NCI-H748 (cell line): ENCODE data around the gene ERRFI1.

ENCODE experiments used
- DNase-seq: peaks from one replicate; lab custom pipeline; 2025; ENCODE audit not compliant: unreplicated experiment; lab: John Stamatoyannopoulos, UW

The ERRFI1 gene

DNA sequence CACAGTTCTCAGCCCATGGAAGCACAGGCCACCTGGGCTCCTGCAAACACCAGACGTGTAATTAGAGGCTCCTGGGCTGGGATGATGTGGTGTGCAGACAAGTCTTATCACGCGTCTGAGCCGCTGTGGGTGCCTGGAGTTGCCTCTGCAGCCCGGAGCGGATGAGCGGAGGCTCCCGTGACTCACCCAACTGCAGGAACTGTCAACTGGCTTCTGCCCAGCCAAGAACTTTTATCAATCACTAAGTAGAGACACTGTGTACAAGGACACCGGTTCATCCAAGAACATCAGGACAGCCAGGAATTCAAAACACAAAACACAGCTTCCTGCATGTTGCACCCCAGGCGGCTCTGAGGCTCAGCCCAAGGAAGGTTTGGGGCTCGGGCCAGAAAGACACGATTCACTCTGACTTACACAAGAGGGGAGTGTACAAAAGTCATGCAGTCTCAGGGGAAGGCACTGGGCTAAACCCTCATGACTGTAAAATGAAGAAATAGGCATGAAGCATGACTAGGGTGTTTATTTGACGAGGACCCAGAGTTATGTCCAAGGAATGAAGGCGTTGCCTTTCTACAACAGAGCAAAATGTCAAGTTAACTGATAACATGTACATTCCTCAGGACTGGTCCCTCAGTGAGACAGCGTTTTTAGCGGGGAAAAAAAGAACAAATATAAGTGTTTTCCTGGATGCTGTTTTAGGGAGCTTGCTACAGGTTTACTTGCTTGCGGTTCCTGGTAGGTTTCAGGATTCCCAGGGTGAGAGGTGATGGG is 21.1 kb downstream of the ERRFI1 start:
- peak; percentile 73 for DNase-seq

DNA sequence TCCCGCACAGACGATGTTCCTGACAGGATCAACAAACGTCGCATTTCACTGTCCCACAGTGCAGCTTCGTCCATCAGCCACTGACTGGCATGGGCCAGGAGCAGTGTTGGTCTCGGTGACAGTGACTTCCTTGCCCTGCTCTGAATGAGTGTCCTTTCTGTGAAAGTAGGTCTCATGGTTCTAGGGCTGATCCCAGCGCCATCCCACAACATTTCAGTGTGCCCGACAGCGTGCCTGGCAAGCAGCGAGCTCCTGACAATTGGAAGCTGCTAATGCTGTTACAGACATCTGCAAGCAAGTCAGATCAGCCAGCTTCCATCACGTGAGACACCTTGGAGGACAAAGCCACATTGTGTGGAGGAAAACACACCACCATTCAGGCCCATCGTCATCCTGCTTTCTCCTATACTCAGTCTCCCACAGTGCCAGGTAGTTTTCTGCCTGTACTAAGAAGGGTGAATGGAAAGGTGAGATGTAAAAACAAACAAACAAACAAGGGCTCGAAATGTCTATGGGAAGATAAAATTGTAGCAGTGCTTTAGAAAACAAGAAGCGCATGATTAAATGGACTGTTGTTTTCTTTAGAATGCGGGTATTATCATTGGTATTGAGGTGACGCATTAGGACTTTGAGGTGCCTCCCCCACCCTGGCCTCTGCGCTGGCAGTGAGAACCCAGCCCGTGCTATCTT is 21.9 kb downstream of the ERRFI1 start:
- peak; percentile 35 for DNase-seq

DNA sequence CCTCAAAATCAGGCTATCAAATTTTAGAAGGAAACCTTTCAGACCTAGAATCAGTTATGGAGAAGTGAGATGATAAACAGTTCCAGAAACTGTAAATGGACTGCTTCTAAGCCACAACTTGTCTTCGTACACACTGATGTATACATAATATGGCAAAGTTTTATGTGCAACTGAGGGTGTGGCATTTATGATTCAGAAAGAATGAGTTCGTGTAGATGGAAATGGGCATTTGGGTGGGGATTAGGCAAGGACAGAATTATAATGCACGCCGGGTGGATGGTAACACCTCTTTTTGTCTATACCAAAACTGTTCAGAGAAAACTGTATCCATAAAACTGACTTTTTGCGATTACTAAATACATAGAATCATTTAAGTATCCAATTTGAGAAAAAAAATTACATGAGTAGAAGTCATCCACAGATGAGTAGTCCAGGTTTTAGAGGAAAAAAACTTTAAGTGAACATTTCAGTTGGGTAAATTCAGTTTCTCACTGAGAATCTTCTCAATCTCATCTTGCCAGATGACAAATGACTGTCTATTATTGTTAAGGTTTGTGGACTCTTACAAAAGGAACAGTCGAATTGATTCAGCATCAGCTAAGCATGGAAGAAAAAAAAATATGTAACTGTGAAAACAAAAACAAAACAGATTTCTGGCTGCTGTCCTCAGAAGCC is 22.5 kb downstream of the ERRFI1 start:
- DNase-seq, result no peak

DNA sequence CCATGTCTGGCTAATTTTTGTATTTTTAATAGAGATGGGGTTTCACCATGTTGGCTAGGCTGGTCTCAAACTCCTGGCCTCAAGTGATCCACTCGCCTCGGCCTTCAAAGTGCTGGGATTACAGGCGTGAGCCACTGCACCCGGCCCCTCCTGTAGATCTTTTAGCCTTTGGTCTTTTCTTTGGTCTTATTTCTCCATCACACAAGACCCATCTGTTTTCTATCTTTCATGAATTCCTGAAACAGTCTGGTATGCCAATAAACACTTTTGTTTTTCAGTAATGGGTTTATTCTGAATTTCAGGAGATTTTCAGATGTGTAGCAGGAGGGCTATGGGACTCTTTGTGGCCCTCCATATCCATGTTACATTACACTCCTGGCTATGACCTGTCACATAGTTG is 23.2 kb downstream of the ERRFI1 start:
- DNase-seq, result no peak

DNA sequence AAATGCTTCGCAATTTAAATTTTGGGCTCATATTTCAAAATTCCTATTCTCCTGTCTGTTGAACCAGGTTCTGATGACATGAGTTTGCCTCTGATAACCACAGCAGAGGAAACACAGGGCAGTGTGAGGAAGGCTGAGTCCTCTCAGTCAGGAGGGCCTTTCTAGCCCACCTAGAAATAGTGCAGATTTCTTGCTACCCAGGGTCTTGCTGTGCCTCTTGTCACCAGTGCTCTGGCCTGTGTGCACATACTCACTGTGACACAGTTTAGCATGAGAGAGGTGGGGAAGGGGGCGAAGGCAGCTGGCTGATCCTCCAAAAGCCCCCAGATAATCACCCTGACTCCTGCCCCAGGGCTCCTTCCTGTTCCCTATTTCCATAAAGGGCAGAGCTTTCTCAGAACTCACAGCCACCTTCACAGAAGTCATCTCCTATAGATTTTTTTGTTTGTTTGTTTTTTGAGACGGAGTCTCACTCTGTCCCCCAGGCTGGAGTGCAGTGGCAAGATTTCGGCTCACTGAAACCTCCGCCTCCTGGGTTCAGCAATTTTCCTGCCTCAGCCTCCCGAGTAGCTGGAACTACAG is 23.7 kb downstream of the ERRFI1 start:
- no peak for DNase-seq

DNA sequence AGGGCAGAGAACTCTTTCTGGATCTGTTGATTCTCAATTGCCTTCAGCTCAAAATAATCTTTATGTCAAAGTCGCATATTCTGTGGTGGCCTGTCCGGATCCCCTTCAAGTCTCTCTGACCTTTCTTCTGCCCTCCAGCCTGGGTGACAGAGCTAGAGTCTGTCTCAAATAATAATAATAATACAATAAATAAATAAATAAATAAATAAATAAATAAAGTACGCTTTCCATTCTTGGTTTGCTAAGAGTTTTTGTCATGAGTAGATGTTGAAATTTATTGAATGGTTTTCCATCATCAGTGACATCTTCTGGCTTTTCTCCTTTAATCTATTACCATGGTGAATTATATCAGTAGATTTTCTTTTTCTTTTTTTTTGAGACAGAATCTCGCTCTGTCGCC is 30.7 kb downstream of the ERRFI1 start:
- no peak for DNase-seq

DNA sequence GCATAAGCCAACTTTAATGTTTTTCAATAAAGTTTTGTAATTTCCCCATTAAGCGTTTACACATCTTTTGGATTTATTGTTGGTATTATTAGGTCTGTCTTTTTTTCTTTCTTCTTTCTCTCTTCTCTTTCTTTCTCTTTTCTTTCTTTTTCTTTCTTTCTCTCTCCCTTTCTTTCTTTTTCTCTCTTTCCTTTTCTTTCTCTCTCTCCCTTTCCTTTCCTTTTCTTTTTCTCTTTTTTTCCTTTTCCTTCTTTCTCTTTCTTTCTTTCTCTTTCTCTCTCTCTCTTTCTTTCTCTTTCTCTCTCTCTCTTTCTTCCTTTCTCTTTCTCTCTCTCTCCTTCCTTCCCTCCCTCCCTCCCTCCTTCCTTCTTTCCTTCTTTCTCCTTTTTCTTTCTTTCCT is 31.3 kb downstream of the ERRFI1 start:
- no peak for DNase-seq

DNA sequence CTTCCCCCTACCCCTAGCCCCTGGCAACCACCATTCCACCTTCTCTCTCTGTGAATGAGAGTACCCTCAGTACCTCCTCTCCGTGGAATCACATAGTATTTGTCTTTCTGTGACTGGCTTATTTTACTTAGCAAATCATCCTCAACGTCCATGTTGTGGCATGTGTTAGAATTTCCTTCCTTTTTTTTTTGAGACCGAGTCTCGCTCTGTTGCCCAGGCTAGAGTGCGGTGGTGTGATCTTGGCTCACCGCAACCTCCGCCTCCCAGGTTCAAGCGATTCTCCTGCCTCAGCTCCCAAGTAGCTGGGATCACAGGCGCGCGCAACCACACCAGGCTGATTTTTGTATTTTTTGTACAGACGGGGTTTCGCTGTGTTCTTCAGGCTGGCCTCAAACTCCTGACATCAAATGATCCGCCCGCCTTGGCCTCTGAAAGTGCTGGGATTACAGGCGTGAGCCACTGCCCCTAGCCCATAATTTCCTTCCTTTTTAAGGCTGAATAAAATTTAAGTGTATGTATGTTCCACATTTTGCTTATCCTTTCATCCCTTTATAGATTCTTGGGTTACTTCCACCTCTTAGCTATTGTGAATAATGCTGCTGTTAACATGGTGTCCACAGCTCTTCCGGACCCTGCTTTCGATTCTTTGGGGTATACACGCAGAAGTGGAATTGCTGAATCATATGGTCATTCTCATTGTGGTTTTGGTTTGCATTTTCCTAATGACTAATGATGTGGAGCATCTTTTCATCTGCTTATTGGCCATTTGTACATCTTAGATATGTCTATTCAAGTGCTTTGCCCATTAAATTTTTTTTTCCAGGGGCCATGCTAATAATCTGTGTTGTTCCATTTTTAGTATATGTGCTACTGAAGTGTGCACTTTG is 32.3 kb downstream of the ERRFI1 start:
- no peak for DNase-seq

DNA sequence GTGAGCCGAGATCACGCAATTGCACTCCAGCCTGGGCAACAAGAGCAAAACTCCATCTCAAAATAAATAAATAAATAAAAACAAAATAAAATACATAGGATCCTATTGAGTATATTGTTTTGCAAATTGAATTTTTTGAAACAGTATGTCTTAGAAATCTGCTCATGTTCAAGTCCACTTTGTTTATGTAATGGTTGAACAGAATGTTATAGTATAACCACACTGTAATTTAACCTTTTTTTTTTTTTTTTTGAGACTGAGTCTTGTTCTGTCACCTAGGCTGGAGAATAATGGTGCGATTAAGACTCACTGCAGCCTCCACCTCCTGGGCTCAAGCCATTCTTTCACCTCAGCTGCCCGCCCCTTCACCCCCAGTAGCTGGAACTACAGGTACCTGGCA is 33.2 kb downstream of the ERRFI1 start:
- DNase-seq, result no peak

DNA sequence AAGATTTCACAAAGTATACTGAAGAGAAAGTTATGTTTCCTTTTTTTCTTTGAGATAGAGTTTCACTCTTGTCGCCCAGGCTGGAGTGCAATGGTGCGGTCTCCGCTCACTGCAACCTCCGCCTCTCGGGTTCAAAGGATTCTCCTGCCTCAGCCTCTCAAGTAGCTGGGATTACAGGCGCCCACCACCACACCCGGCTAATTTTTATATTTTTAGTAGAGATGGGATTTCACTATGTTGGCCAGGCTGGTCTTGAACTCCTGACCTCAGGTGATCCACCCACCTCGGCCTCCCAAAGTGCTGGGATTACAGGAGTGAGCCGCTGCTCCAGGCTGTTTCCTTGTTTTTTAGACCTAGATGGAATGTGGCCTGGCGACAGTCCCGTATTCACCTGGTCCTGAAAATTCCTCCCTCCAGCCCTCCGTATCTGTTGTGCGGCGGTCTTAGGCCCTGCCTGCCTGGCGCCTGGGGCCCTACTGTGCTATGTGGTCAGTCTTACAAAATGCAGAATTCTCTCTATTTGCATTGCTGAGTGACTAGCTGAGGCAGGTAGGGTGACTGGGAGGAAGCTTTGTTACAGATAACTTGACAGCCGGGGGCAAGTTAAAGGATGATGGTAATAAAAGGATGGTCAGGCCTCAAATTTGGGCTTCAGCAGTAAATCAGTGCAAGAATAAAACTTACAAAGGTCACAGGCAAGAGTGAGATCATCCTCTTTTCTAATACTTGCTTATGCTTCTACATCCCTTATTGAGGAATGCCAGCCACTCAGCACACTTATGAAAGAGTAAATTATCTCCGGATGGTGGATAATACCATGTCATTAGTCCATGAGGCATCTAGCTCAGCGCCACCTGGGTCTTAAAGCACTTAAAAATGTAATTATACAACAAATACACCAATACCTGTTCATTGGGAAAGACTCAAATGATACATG is 34.3 kb downstream of the ERRFI1 start:
- DNase-seq, result no peak

DNA sequence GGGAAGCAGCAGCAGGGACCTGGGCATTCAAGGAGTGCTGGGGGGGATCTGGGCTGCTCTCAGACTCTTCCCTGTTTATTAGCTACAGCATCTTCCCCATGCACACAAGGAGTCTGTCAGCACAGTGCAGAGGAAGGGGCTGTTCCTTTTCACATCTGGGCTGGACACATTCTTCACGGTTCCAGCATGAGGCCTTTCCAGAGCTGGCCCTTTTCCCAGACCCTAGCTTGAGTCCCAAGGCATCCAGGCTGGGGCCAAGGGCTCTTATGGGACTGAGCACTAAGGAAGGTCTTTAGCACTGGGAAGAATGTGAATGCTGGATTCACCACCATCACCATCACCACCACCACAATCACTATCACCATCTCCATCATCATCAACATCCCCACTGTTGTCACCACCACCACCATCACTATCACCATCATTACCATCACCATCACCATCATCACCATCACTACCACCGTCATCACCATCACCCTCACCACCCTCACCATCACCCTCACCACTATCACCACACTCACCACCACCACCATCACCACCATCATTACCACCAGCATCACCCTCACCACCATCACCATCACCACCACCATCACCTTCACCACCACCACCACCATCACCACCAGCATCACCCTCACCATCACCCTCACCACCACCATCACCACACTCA is 36.2 kb downstream of the ERRFI1 start:
- DNase-seq, result no peak

DNA sequence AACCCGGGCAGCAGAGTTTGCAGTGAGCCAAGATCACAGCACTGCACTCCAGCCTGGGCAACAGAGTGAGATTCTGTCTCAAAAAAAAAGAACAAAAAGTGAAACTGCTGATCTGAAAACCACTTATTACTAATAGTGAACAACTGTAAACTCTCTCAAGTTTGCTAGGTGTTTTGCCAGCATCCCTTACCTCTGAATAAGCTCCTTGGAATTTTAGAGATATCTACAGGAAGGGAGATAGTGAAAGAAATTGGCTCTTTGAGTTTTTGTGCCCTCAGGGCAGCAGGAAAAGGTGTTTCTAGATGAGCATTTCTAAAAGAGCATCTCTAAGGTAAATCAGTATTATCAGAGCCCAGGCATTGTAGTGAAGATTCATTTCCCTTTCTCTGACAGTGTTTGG is 37.5 kb downstream of the ERRFI1 start:
- DNase-seq, result no peak

DNA sequence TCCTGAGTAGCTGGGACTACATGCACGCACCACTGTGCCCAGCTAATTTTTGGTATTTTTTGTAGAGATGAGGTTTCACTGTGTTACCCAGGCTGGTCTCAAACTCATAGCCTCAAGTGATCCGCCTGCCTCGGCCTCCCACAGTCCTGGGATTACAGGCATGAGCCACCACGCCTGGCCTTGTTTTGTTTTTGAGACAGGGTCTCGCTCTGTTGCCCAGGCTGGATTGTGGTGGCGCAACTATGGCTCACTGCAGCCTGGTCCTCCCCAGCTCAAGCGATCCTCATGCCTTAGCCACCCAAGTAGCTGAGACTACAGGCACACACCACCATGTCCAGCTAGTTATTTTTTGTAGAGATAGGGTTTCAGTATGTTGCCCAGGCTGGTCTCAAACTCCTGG is 38.6 kb downstream of the ERRFI1 start:
- no peak for DNase-seq

DNA sequence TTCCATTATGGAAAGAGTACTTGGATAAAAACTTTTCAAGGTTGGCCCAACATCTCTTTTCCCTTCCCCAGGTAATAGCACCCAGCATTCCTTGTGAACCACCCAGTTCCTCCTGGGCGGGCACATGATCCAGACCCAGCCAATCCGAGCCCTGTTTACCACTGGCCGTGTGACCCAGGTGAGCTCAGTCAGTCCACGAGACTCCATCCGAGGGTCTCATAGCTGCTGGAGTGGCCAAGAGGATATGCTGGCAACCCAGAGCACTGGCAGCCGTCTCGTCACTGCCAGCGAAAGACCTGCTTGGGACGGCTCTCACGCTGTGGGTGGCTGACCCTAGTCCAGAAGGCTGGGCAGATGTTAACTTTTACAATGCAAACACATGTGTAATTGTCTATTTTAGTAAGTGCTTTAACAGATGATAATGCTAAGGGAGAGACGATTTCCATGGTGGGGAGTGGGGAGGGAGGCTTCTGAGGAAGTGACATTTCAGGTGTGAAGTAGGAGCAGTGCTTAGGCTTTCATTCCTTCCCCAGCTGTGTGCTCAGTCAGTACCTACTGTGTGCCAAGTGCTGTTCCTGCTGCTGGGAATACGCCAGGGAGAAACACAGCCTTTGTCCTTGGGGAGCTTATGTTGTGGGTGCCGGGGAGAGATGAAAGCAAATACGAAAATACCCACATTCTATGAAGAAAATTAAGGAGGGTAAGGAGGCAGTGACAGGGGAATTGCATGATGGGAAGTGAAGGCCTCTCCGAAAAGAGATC is 40.1 kb downstream of the ERRFI1 start:
- DNase-seq, result no peak

DNA sequence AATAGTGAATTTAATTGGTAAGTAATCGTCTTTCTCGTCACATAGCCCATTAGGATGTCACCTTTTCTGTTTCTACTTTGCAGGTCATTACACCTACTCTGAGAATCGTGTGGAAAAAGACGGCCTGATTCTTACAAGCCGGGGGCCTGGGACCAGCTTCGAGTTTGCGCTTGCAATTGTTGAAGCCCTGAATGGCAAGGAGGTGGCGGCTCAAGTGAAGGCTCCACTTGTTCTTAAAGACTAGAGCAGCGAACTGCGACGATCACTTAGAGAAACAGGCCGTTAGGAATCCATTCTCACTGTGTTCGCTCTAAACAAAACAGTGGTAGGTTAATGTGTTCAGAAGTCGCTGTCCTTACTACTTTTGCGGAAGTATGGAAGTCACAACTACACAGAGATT is 41.3 kb downstream of the ERRFI1 start:
- no peak for DNase-seq

DNA sequence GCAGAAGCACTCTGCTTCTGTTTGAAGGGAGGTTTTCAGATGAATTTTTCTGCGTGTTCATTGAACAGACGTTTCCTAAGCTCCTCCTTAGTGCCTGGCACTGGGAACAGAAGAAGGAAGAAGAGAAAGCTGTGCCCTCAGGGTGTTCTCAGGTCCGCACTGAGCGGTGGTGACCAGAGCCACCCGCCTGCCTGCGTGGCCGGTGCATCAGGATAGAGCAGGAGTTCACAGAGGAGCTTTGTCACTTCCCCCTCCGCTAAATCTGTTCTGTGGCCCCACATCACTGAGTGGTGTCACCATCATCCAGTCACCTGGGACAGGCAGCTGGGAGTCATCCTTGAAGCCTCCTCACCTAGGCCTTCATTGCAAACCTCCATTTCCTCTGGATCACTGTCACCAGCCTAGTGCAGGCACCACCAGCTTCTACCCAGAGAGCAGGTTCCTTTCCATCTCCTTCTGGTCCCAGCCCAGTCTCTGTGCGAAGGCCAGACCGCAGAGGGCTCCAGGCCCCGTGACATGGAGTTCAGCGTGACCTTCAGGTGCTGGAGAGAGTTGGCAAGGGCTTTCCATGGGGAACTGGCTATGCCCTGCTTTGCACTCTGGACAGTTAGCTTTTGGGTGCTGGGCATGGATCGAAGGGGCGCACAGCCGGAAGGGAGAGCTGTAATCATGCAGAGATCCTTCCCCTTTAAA is 42.9 kb downstream of the ERRFI1 start:
- no peak for DNase-seq

DNA sequence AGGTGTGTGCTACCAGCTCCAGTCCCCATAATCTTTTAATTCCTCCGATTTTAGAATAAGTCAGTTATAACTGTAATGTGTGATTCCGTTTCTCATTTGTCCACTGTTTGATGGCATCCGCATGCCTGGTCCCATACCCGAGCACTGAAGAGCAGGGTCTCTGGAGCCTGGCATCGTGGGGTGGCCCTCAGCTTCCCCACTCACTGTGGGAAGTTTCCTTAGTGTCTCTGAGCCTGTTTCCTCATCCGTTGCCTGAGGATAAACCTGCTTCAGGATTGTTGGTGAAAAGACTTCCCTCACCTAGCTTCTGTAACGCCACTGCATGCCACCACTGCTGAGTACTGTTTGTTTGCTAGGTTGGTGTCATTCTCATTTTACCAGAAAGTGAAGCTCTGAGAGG is 45.1 kb downstream of the ERRFI1 start:
- DNase-seq, result no peak
